Cardiac muscle cell (in vitro differentiated cells and primary cell): ENCODE results near the gene OPRL1. TPM values are rescaled to one million over a fixed set of nuclear protein-coding genes. Genes with fewer than 3 reads are reported as not detected.

Experiments used
- DNase-seq, 2 donors: peaks; one replicate each; pipeline versions ENCODE4 v3.0.0 to v3.0.0-alpha.2; 2010 to 2017; ENCODE audit warnings: low read depth in 1 of 2, low spot score in 1 of 2
- H3K27ac ChIP-seq: fragments of 200-600 bp; sonication (generic); 2 replicates; pipeline ENCODE4 v1.5.1; 2016
- H3K27me3 ChIP-seq: fragments of 200-600 bp; sonication (generic); 2 replicates; pipeline ENCODE4 v1.6.0; 2016; ENCODE audit warnings: control low read depth
- H3K36me3 ChIP-seq: fragments of 200-600 bp; sonication (generic); 2 replicates; pipeline ENCODE4 v1.5.1; 2016; ENCODE audit warnings: control low read depth
- H3K4me1 ChIP-seq: fragments of 200-600 bp; sonication (generic); 2 replicates; pipeline ENCODE4 v1.8.1; 2017; ENCODE audit warnings: low read depth, mild to moderate bottlenecking, mixed run types
- H3K4me3 ChIP-seq: fragments of 200-600 bp; sonication (generic); 2 replicates; pipeline ENCODE4 v1.5.1; 2016; ENCODE audit warnings: mild to moderate bottlenecking
- H3K9me3 ChIP-seq: fragments of 200-600 bp; sonication (generic); 2 replicates; pipeline ENCODE4 v1.5.1; 2017; ENCODE audit warnings: low read depth, mild to moderate bottlenecking, control low read depth
- polyA plus RNA-seq: library from polyadenylated mRNA; unstranded; fragments of >200 nt; fragmentation: Nextera tagmentation; extraction: Ambion mirVana; gene quantifications from 2 replicates; pipeline ENCODE4 v1.2.1, GENCODE V29; 2016
- total RNA-seq: library from RNA; depleted of rRNA; stranded (reverse); fragments of >200 nt; gene quantifications from 2 replicates; pipeline ENCODE4 v1.2.3, GENCODE V29; 2016
- TF ChIP-seq, protein P1 (sequence below): IDR thresholded peaks from 2 replicates; pipeline ENCODE4 v1.5.1; 2012; ENCODE audit warnings: low read depth, mild to moderate bottlenecking, low read length

OPRL1 gene
- total and polyA plus RNA-seq, 2 experiments from 2014 or later = 2.1 to 9.6 TPM

DNA sequence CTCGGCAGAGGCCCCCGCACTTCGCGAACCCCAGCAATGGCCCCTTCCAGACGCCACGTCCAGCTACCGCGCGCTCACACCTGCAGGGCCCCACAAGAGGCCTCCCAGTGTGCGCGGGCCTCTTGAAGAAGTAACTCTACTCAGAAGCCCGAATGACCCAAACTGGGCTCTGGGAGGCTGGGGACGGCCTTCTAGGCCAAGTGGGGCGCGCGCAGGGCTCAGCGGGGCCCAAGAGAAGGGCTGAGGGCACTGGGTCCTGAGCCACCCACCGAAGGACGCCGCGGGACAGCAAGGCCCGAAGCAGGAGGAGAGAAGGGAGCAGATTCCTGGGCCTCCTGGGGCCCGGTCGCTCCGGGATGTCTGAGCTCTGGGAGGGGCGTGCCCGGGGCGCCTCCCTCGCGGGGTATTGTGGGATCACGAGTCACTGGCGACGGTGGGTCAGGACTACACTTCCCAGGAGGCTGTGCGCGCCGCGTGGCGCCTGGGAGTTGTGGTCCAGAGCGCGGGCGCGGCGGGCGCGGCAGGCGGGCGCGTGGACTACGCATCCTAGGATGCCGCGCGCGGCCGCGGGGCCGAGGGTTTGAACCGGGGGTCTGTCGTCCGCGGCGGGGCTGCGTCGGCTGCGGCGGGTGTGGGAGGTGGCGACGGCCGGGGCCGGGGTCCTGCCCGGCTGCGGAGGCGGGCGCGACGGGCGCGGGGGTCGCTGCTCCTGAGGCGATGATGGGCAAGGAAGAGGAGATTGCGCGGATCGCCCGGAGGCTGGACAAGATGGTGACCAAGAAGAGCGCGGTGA is 17.1 kb upstream of the OPRL1 start, which contains the start of gene TCEA2:
TCEA2 (plus strand) TSS at position 603 of the 793 bp plus-strand sequence; CDS start at position 718, 115 bp downstream.
- Histone ChIP-seq H3K36me3 (no peaks in the 10 kb centered on the region), H3K27me3 (no peaks in the 10 kb centered on the region), H3K4me1 (peaks cover 10% of the 10 kb centered on the region), H3K9me3 (no peaks in the 10 kb centered on the region), H3K4me3 (peak within 1 kb of the TSS; percentile 88), H3K27ac (peak within 1 kb of the TSS; percentile 94)
- TF ChIP-seq, protein P1, sequence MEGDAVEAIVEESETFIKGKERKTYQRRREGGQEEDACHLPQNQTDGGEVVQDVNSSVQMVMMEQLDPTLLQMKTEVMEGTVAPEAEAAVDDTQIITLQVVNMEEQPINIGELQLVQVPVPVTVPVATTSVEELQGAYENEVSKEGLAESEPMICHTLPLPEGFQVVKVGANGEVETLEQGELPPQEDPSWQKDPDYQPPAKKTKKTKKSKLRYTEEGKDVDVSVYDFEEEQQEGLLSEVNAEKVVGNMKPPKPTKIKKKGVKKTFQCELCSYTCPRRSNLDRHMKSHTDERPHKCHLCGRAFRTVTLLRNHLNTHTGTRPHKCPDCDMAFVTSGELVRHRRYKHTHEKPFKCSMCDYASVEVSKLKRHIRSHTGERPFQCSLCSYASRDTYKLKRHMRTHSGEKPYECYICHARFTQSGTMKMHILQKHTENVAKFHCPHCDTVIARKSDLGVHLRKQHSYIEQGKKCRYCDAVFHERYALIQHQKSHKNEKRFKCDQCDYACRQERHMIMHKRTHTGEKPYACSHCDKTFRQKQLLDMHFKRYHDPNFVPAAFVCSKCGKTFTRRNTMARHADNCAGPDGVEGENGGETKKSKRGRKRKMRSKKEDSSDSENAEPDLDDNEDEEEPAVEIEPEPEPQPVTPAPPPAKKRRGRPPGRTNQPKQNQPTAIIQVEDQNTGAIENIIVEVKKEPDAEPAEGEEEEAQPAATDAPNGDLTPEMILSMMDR = no peak
- DNase-seq = peak; percentile 97 to 99

DNA sequence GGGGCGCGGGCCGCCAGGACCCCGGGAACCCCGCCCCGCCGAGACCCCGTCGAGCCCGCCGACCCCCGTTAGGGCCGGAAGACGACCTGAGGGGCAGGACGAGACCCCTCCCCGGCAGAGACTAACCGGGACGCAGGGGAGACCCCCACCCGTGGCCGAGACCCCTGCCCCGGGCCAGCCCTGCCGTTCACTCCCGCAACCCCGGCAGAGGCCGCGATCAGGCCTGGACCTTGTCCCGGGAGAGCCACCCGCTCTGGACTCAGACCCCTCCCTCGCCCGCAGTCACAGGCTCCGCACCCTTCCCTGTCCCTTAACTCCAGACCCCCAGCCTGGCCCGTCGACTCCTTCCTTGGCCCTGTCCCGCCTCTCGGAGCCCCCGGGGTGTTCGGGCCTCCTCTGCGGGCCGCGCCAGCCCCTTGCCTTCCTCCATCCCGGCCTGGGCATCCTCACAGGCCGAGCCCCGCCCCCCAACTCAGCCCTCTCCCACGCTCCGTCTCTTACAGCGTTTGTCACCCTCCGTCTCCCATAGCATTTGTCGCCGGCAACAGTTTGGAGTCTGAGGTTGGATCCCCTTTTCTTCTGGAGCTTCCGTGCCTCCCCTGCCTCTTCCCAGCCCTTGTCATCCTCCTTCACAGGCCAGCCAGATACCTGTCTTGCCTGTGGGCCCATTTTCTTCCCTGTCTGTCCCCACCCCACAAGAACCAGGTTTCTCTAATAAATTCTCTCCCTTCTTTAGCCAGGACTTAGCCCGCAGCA is 16.3 kb upstream of the OPRL1 start:
- Histone ChIP-seq H3K4me1 (peaks cover 10% of the 10 kb centered on the region), H3K4me3 (peak overlapping the region; percentile 88), H3K9me3 (no peaks in the 10 kb centered on the region), H3K36me3 (no peaks in the 10 kb centered on the region), H3K27ac (no peak overlapping the region), H3K27me3 (no peaks in the 10 kb centered on the region)
- TF ChIP-seq, protein P1 = no peak
- DNase-seq = peak in 1 of 2 donors; percentile 54

DNA sequence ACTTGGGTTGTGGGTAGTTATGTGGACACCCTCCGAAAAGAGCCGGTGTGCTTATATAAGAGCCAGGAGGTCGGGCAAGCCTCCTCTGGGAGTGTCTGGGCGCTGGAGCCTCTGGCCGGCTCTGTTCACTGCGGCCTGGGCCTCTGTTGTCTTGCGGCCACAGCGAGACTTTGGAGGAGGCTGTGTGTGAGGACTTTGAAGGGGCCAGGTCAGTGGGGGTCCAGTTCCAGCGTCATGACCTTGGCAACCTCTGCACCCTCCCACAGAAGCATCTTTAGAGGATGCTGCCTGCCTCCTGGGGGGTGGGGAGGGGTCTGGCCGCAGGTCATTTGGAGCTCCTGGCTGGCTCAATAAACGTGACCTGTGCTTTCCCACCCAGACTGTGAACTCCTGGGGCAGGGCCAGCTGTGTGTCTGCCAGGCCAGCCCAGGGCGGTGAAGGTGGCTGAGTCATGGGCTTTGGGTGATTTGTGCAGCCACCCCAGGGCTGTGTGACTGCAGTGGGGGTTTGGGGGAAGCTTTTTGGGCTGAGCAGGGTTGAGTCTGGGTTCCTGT is 15.7 kb upstream of the OPRL1 start:
- Histone ChIP-seq H3K36me3 (no peaks in the 10 kb centered on the region), H3K27ac (no peak overlapping the region), H3K27me3 (no peaks in the 10 kb centered on the region), H3K4me3 (peak overlapping the region; percentile 88), H3K4me1 (peaks cover 10% of the 10 kb centered on the region), H3K9me3 (no peaks in the 10 kb centered on the region)
- DNase-seq = peak in 1 of 2 donors; percentile 57
- TF ChIP-seq, protein P1 = no peak

DNA sequence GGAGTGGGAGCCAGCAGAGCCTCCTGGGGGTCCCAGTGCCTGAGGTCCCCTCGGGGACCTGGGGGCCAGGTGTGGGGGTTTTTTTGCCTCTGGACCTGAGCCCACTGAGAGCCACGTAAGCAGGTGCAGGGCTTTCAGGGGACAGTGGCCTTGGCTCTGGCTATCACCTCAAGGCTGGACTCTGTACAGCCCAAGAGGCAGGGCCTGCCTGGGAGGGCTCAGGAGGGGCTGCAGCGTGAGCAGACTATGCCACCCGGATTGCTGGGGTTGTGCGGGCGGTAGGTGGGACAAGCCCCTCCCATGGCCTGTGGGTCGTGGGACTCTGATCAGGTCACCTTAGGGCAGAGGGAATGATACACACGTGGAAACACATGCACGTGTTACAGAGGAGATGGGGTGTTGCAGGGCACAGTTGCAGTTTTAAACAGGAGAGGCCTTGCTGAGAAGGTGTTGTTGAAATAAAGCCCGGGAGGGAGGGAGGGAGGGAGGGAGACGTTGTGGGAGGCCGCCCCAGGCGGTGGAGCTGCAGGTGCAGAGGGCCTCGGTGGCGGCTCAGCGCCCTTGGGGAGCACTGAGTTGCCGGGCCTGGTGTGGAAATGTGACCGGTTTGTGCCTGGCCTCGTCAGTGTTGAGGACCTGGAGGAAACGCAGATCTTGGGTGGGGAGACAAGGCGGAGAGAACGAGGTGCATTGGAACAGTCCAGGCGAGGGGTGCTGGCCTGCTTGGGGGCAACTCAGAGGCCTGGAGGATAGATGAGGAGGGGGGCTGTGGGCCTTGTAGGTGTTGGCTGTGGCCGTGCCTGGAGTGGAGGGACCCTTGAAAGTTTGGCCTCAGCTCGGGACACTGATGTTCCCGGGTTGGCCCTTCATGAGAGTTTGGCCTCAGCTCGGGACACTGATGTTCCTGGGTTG is 14.6 kb upstream of the OPRL1 start:
- TF ChIP-seq, protein P1 = no peak
- no peak for DNase-seq
- H3K9me3 ChIP-seq = no peaks in the 10 kb centered on the region
- no peak overlapping the region for H3K27ac ChIP-seq
- no peaks in the 10 kb centered on the region for H3K27me3 ChIP-seq
- peaks cover 10% of the 10 kb centered on the region for H3K4me1 ChIP-seq
- no peak overlapping the region for H3K4me3 ChIP-seq
- H3K36me3 ChIP-seq = peaks cover 2% of the 10 kb centered on the region

DNA sequence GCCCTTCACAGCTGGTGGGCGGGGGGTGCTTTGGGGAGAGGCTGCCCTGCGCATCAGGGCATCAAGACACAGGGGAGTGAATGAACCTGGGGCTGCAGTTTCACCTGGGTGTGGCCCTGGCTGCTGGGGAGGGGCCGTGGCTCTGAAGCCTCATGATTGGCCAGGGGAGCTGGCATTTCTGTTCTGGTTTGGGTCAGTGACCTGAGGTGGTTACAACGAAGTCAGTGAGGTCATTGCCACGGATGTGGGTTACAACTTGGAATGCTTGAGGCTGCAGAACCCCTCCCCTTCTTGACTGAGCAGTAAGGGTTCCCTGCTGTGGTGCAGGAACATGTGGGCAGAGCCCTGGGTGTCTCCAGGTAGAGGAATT is 13.9 kb upstream of the OPRL1 start:
- Histone ChIP-seq H3K4me3 (no peak overlapping the region), H3K9me3 (no peaks in the 10 kb centered on the region), H3K4me1 (peaks cover 10% of the 10 kb centered on the region), H3K27ac (no peak overlapping the region), H3K36me3 (peaks cover 2% of the 10 kb centered on the region), H3K27me3 (no peaks in the 10 kb centered on the region)
- peak in 1 of 2 donors; percentile 78 for DNase-seq
- TF ChIP-seq, protein P1 = no peak
